GM12864 (cell line): ENCODE data around the gene KIF4A.

Source experiments
- DNase-seq: peaks from one replicate; pipeline ENCODE4 v3.0.0-alpha.2; 2011; ENCODE audit warnings: low read depth
- H3K4me3 ChIP-seq: 2 replicates; pipeline ENCODE4 v1.5.1; 2011; ENCODE audit warnings: mild to moderate bottlenecking, low read depth, low read length, control low read depth
- CTCF ChIP-seq: IDR thresholded peaks from 2 replicates; pipeline ENCODE4 v1.5.1; 2011; ENCODE audit warnings: low read depth, mild to moderate bottlenecking, moderate library complexity, low read length, control low read depth, inconsistent platforms; ENCODE audit errors: missing control alignments

Gene KIF4A

GRCh38 chrX:70434352-70434866 is 144.5 kb downstream of the KIF4A start:
- no peak for DNase-seq
- no peak for TF ChIP-seq CTCF
- peak overlapping the region; percentile 78 for H3K4me3 ChIP-seq

DNA sequence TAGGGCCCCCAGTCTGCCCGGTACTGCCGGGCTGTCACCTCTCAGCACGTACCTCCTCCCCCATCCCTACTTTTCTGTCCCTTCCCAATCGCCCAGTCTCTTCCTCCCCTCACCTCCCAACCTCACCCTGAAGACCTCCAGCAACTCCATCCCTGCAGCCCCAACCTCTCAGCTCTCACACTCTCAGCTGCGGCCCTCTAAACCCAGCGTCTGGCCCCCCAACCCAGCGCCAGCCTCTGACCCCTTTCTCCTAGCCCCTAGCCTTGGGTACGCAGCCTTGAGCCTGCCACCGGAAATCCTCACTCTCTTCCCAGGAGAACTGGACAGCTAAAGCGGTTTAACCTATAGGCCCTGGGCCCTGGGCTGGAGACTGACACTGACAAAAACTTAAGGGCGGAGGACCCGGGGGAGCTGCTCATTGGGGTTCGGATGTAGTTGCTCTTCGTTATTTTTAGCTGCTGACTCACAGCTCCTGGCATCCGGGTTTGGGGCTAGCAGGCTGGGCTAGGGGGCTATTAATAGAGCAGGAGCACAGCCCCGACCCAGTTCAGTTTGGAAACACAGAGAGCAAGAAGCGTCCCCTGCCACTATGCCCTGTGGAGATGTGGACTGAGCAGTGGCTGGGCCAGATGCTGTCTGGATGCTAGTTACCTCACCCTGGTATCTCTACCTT is 145.1 kb downstream of the KIF4A start:
- peak overlapping the region; percentile 78 for H3K4me3 ChIP-seq
- no peak for TF ChIP-seq CTCF
- DNase-seq: no peak

DNA sequence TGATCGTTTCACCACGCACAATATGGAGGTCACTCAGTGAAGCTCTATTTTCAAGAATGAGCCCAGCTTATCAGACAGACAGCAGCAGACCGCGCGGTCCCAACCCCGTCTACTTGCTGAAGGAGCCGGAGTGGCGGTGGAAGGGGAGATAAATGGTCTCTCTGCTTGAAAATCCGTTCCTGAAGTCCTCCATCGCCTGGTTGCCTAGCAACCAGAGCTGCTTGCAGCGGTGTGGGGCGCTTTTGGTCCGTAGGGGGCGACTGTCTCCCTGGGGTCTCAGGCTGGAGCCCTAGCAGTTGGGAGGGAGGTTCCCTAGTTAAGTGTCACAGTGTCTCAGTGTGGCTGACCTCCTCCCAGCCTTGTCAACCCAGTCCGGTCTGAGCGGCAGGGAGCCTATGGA is 146.4 kb downstream of the KIF4A start:
- DNase-seq: no peak
- peak; percentile 29 for TF ChIP-seq CTCF
- no peak overlapping the region for H3K4me3 ChIP-seq

- no peak for TF ChIP-seq CTCF
- DNase-seq: no peak
- H3K4me3 ChIP-seq: no peak overlapping the region
Observed at GRCh38 chrX:70437011-70437410, 147.1 kb downstream of the KIF4A start.

- no peak for TF ChIP-seq CTCF
- DNase-seq: no peak
- H3K4me3 ChIP-seq: no peak overlapping the region
Observed at GRCh38 chrX:70437921-70438665, 148.2 kb downstream of the KIF4A start.

GRCh38 chrX:70439016-70439415 is 149.1 kb downstream of the KIF4A start:
- DNase-seq: no peak
- H3K4me3 ChIP-seq: no peak overlapping the region
- TF ChIP-seq CTCF: no peak
